Parathyroid adenoma (tissue), 2 donors: ENCODE measurements around the gene HGD.
A peak's percentile ranks its signal among the peaks of the same experiment; 100 is the strongest.

Source experiments
- H2AFZ ChIP-seq: fragments of 300-600 bp; sonication (generic); one replicate; pipeline ENCODE4 v1.7.0; 2017; ENCODE audit warnings: antibody characterized with exemption, mild to moderate bottlenecking
- H3K27ac ChIP-seq: fragments of 300-600 bp; sonication (generic); one replicate; pipeline ENCODE4 v1.7.0; 2017
- H3K27me3 ChIP-seq: fragments of 300-600 bp; sonication (generic); one replicate; pipeline ENCODE4 v1.7.0; 2017; ENCODE audit warnings: low read length; ENCODE audit not compliant: control insufficient read depth, insufficient read depth
- H3K36me3 ChIP-seq: fragments of 300-600 bp; sonication (generic); one replicate; pipeline ENCODE4 v1.7.0; 2017; ENCODE audit warnings: low read length; ENCODE audit not compliant: control insufficient read depth, insufficient read depth
- H3K4me1 ChIP-seq: fragments of 300-600 bp; sonication (generic); one replicate; pipeline ENCODE4 v1.7.0; 2017; ENCODE audit warnings: control low read depth
- H3K4me2 ChIP-seq: fragments of 300-600 bp; sonication (generic); one replicate; pipeline ENCODE4 v1.7.0; 2017; ENCODE audit warnings: low read length
- H3K4me3 ChIP-seq: fragments of 300-600 bp; sonication (generic); one replicate; pipeline ENCODE4 v1.7.0; 2017; ENCODE audit warnings: low read depth, low read length
- H3K79me2 ChIP-seq: fragments of 300-600 bp; sonication (generic); one replicate; pipeline ENCODE4 v1.7.0; 2017; ENCODE audit warnings: control low read depth
- H3K9ac ChIP-seq: fragments of 300-600 bp; sonication (generic); one replicate; pipeline ENCODE4 v1.7.0; 2017; ENCODE audit warnings: mild to moderate bottlenecking
- H3K9me3 ChIP-seq: fragments of 300-600 bp; sonication (generic); one replicate; pipeline ENCODE4 v1.7.0; 2017; ENCODE audit warnings: low read length; ENCODE audit not compliant: control insufficient read depth
- CTCF ChIP-seq: fragments of 300-600 bp; sonication (generic); IDR thresholded peaks from one replicate; pipeline ENCODE4 v1.7.0; 2017; ENCODE audit warnings: antibody characterized with exemption, mild to moderate bottlenecking
- donor health status: primary hyperparathyroidism.

Gene HGD

GRCh38 chr3:120670576-120670975 is 11.5 kb downstream of the HGD start:
- H3K9me3 ChIP-seq, result no peaks in the 10 kb centered on the region
- no peaks in the 10 kb centered on the region for H3K36me3 ChIP-seq
- no peak overlapping the region for H2AFZ ChIP-seq
- H3K4me1 ChIP-seq, result no peaks in the 10 kb centered on the region
- H3K79me2 ChIP-seq, result no peaks in the 10 kb centered on the region
- H3K27ac ChIP-seq, result no peak overlapping the region
- no peak overlapping the region for H3K4me3 ChIP-seq
- no peak overlapping the region for H3K4me2 ChIP-seq
- TF ChIP-seq CTCF, result no peak
- H3K9ac ChIP-seq, result no peak overlapping the region
- H3K27me3 ChIP-seq, result no peaks in the 10 kb centered on the region

DNA sequence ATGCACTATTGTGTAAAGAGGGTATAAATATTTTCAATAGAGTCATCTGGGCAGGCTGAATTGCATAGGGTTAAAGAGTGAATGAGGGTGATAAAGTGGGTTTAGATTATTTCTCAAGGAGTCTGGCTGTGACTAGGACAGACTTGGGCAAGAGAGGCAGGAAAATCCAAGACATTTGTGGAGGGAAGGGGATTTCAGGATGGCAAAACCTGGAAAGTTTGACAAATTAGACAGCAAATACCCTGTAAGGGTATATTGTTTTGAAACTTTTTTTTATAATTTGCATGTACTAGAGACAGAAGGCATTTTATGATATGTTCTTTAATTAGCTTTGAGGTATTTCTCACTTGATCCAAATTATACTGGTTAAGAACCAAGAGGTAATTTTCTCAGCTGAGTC is 17.1 kb downstream of the HGD start:
- Histone ChIP-seq H2AFZ (no peak overlapping the region), H3K4me2 (no peak overlapping the region), H3K27ac (no peak overlapping the region), H3K27me3 (no peaks in the 10 kb centered on the region), H3K36me3 (no peaks in the 10 kb centered on the region), H3K79me2 (no peaks in the 10 kb centered on the region), H3K9ac (no peak overlapping the region), H3K4me3 (no peak overlapping the region), H3K9me3 (no peaks in the 10 kb centered on the region), H3K4me1 (no peaks in the 10 kb centered on the region)
- no peak for TF ChIP-seq CTCF

GRCh38 chr3:120661945-120662344 is 20.1 kb downstream of the HGD start:
- Histone ChIP-seq H3K36me3 (no peaks in the 10 kb centered on the region), H2AFZ (peak overlapping the region; percentile 38), H3K9ac (no peak overlapping the region), H3K9me3 (no peaks in the 10 kb centered on the region), H3K4me1 (no peaks in the 10 kb centered on the region), H3K27ac (no peak overlapping the region), H3K4me2 (peak overlapping the region; percentile 28), H3K4me3 (no peak overlapping the region), H3K79me2 (no peaks in the 10 kb centered on the region), H3K27me3 (no peaks in the 10 kb centered on the region)
- TF ChIP-seq CTCF, result no peak

GRCh38 chr3:120661106-120661905 is 20.7 kb downstream of the HGD start:
- H3K79me2 ChIP-seq, result no peaks in the 10 kb centered on the region
- H3K27ac ChIP-seq, result no peak overlapping the region
- no peak overlapping the region for H3K9ac ChIP-seq
- H3K9me3 ChIP-seq, result no peaks in the 10 kb centered on the region
- H3K4me3 ChIP-seq, result no peak overlapping the region
- no peaks in the 10 kb centered on the region for H3K27me3 ChIP-seq
- H2AFZ ChIP-seq, result no peak overlapping the region
- H3K36me3 ChIP-seq, result no peaks in the 10 kb centered on the region
- TF ChIP-seq CTCF, result no peak
- H3K4me1 ChIP-seq, result no peaks in the 10 kb centered on the region
- H3K4me2 ChIP-seq, result peak overlapping the region; percentile 28

GRCh38 chr3:120659834-120660233 is 22.2 kb downstream of the HGD start:
- no peaks in the 10 kb centered on the region for H3K36me3 ChIP-seq
- H3K9me3 ChIP-seq, result no peaks in the 10 kb centered on the region
- H3K9ac ChIP-seq, result no peak overlapping the region
- H3K27ac ChIP-seq, result no peak overlapping the region
- H3K4me1 ChIP-seq, result no peaks in the 10 kb centered on the region
- no peak overlapping the region for H2AFZ ChIP-seq
- H3K27me3 ChIP-seq, result no peaks in the 10 kb centered on the region
- no peak overlapping the region for H3K4me3 ChIP-seq
- H3K79me2 ChIP-seq, result no peaks in the 10 kb centered on the region
- TF ChIP-seq CTCF, result no peak
- H3K4me2 ChIP-seq, result no peak overlapping the region
